ENCODE results near the gene GPRC5C.

GPRC5C gene

GRCh38 chr17:74445158-74445557 lies 13.3 kb downstream of the GPRC5C start:
- TF ChIP-seq YY1 (IDR thresholded peaks at IDR 0.05; ENCODE audit: low read depth) (no peak), REST (IDR thresholded peaks at IDR 0.05; ENCODE audit: low read depth) (no peak), RAD21 (IDR thresholded peaks at IDR 0.05; ENCODE audit: low read depth) (no peak)

GRCh38 chr17:74446551-74447500 lies 14.9 kb downstream of the GPRC5C start:
- TF ChIP-seq NFIC (IDR thresholded peaks at IDR 0.05): no peak
- TF ChIP-seq RAD21 (IDR thresholded peaks at IDR 0.05; ENCODE audit: low read depth): no peak
- TF ChIP-seq YY1 (IDR thresholded peaks at IDR 0.05; ENCODE audit: low read depth): no peak
- TF ChIP-seq, protein P1, sequence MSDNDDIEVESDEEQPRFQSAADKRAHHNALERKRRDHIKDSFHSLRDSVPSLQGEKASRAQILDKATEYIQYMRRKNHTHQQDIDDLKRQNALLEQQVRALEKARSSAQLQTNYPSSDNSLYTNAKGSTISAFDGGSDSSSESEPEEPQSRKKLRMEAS (IDR thresholded peaks at IDR 0.05): no peak
- TF ChIP-seq TCF12 (IDR thresholded peaks at IDR 0.05; ENCODE audit: low read depth): no peak
- TF ChIP-seq REST (IDR thresholded peaks at IDR 0.05; ENCODE audit: low read depth): no peak
- TF ChIP-seq ZBTB7A (IDR thresholded peaks at IDR 0.05; ENCODE audit: low read depth): no peak

- no peak for TF ChIP-seq NFIC (IDR thresholded peaks at IDR 0.05)
- TF ChIP-seq TEAD4 (IDR thresholded peaks at IDR 0.05): no peak
- no peak for TF ChIP-seq RAD21 (IDR thresholded peaks at IDR 0.05; ENCODE audit: low read depth)
- TF ChIP-seq TCF12 (IDR thresholded peaks at IDR 0.05; ENCODE audit: low read depth): no peak
- TF ChIP-seq TAF1 (IDR thresholded peaks at IDR 0.05; ENCODE audit: low read depth): no peak
- no peak for TF ChIP-seq USF1 (IDR thresholded peaks at IDR 0.05)
- no peak for TF ChIP-seq EP300 (IDR thresholded peaks at IDR 0.05; ENCODE audit: borderline replicate concordance)
- TF ChIP-seq, protein P1 (IDR thresholded peaks at IDR 0.05): no peak
- no peak for TF ChIP-seq ZBTB7A (IDR thresholded peaks at IDR 0.05; ENCODE audit: low read depth)
- TF ChIP-seq FOXM1 (IDR thresholded peaks at IDR 0.05; ENCODE audit: borderline replicate concordance, low read depth): no peak
Observed at GRCh38 chr17:74447628-74448159, 15.8 kb downstream of the GPRC5C start.

- TF ChIP-seq YY1 (IDR thresholded peaks at IDR 0.05; ENCODE audit: low read depth): no peak
- no peak for TF ChIP-seq TEAD4 (IDR thresholded peaks at IDR 0.05)
- no peak for TF ChIP-seq FOXM1 (IDR thresholded peaks at IDR 0.05; ENCODE audit: borderline replicate concordance, low read depth)
- TF ChIP-seq TCF12 (IDR thresholded peaks at IDR 0.05; ENCODE audit: low read depth): no peak
- TF ChIP-seq EGR1 (IDR thresholded peaks at IDR 0.05): no peak
- no peak for TF ChIP-seq CEBPB (IDR thresholded peaks at IDR 0.05)
- no peak for TF ChIP-seq NFIC (IDR thresholded peaks at IDR 0.05)
- TF ChIP-seq USF1 (IDR thresholded peaks at IDR 0.05): no peak
- no peak for TF ChIP-seq CREB1 (IDR thresholded peaks at IDR 0.05; ENCODE audit: low read depth)
- TF ChIP-seq, protein P1 (IDR thresholded peaks at IDR 0.05): no peak
- TF ChIP-seq EP300 (IDR thresholded peaks at IDR 0.05; ENCODE audit: borderline replicate concordance): no peak
Observed at GRCh38 chr17:74448756-74449155, 16.9 kb downstream of the GPRC5C start.

DNA sequence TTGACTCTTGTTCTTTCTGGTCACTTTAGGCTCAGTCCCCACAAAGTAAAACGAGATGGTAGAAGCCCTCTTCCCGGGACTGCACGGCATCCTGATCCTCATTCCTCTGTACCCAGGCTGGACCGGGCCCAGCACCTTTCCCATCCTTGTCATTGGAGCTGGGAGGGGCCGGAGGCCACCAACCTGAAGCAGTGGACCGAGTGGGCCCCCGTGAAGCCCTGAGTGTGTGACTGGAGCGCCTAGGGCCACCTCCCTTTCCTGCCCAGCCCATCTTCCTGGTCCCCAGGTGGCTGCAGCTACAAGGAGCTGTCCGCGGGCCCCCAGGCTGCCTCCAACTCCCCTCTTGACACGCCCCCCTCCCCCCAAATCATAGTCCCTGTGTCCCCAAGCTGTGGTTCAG lies 17.4 kb downstream of the GPRC5C start:
- no peak for TF ChIP-seq EGR1 (IDR thresholded peaks at IDR 0.05)
- no peak for TF ChIP-seq TEAD4 (IDR thresholded peaks at IDR 0.05)
- no peak for TF ChIP-seq YY1 (IDR thresholded peaks at IDR 0.05; ENCODE audit: low read depth)
- no peak for TF ChIP-seq TAF1 (IDR thresholded peaks at IDR 0.05; ENCODE audit: low read depth)
- no peak for TF ChIP-seq EP300 (IDR thresholded peaks at IDR 0.05; ENCODE audit: borderline replicate concordance)
- TF ChIP-seq, protein P1 (IDR thresholded peaks at IDR 0.05): no peak
- TF ChIP-seq FOXM1 (IDR thresholded peaks at IDR 0.05; ENCODE audit: borderline replicate concordance, low read depth): no peak
- TF ChIP-seq REST (IDR thresholded peaks at IDR 0.05; ENCODE audit: low read depth): no peak
- TF ChIP-seq USF1 (IDR thresholded peaks at IDR 0.05): no peak
- TF ChIP-seq RAD21 (IDR thresholded peaks at IDR 0.05; ENCODE audit: low read depth): no peak
- no peak for TF ChIP-seq TCF12 (IDR thresholded peaks at IDR 0.05; ENCODE audit: low read depth)
- TF ChIP-seq CREB1 (IDR thresholded peaks at IDR 0.05; ENCODE audit: low read depth): no peak
- TF ChIP-seq CEBPB (IDR thresholded peaks at IDR 0.05): no peak
- no peak for TF ChIP-seq ZBTB7A (IDR thresholded peaks at IDR 0.05; ENCODE audit: low read depth)
- TF ChIP-seq NFIC (IDR thresholded peaks at IDR 0.05): no peak

All from Ishikawa (cell line).